IPS DF 6.9 (cell line): Measurements from ENCODE around the gene CDH4.

Source experiments
- DNase-seq: peaks from one replicate; pipeline ENCODE4 v3.0.0-alpha.2; 2013; ENCODE audit warnings: low read depth, low spot score
- H3K27ac ChIP-seq: one replicate; pipeline ENCODE4 v1.5.1; 2013; ENCODE audit warnings: low read length, control low read depth
- H3K27me3 ChIP-seq: 2 replicates; pipeline ENCODE4 v1.6.1; 2013; ENCODE audit warnings: mild to moderate bottlenecking, low read length; ENCODE audit not compliant: control insufficient read depth, insufficient read depth
- H3K36me3 ChIP-seq: 2 replicates; pipeline ENCODE4 v1.6.1; 2013; ENCODE audit warnings: low read length; ENCODE audit not compliant: control insufficient read depth, insufficient read depth
- H3K4me1 ChIP-seq: 2 replicates; pipeline ENCODE4 v1.6.1; 2013; ENCODE audit warnings: low read length; ENCODE audit not compliant: control insufficient read depth, insufficient read depth
- H3K4me3 ChIP-seq: 2 replicates; pipeline ENCODE4 v1.5.1; 2013; ENCODE audit warnings: mild to moderate bottlenecking, low read length
- H3K9me3 ChIP-seq: 2 replicates; pipeline ENCODE4 v1.6.1; 2013; ENCODE audit warnings: low read length, inconsistent platforms; ENCODE audit not compliant: control insufficient read depth, insufficient read depth
- WGBS: extraction: QIAGEN DNeasy Blood & Tissue Kit; methylation state at CpG from one replicate; pipeline ENCODE4 v1.1.7; 2013; ENCODE audit warnings: mixed read lengths, missing lambda C conversion rate; ENCODE audit not compliant: insufficient read length, insufficient coverage; 5-methylcytosine and 5-hydroxymethylcytosine counted together

The CDH4 gene

GRCh38 chr20:61733891-61734732 lies 482.1 kb downstream of the CDH4 start:
- H3K4me3 ChIP-seq: no peak overlapping the region
- no peaks in the 10 kb centered on the region for H3K4me1 ChIP-seq
- WGBS: no CpG with 5 or more reads among the region's 28 CpGs
- no peak overlapping the region for H3K27ac ChIP-seq
- H3K27me3 ChIP-seq: no peaks in the 10 kb centered on the region
- DNase-seq: no peak
- H3K36me3 ChIP-seq: no peaks in the 10 kb centered on the region
- H3K9me3 ChIP-seq: no peaks in the 10 kb centered on the region

DNA sequence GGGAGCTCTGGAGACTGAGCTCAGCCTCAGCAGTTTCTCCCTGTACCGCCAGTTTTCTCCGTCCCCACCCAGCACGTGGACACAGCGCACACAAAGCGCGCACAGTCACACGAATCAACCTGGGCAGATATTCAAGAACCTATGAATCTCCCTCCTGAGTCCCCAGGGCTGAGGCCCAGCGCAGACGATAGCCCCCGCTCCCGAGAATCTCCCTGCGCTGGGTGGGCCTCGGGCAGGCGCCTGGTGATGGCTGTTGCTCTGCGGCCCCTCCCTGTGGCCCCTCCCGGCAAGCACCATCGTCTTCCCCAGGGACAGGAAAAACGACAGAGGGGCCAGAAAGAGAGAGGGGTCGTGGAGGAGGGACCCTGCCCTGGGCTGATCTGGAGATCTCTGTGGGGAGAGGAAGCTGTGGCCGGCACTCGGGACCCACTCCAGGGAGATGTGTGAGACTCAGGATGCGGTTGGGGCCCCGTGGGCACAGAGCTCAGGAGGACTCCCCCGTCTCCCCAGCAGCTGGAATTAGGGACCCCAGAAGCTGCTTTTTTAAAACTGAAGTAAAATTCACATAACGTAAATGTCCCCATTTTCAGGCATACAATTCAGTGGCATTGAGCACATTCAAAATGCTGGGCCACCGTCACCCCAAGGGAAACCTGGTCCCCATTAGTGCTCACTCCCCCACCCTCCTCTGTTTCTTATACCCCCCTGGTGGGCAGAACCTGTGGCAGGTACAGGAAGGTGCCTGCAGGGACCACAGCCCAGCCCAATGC lies 482.9 kb downstream of the CDH4 start:
- no peak for DNase-seq
- Histone ChIP-seq H3K27me3 (no peaks in the 10 kb centered on the region), H3K36me3 (no peaks in the 10 kb centered on the region), H3K4me3 (no peak overlapping the region), H3K4me1 (no peaks in the 10 kb centered on the region), H3K9me3 (no peaks in the 10 kb centered on the region), H3K27ac (no peak overlapping the region)
- WGBS: no CpG with 5 or more reads among the region's 26 CpGs

DNA sequence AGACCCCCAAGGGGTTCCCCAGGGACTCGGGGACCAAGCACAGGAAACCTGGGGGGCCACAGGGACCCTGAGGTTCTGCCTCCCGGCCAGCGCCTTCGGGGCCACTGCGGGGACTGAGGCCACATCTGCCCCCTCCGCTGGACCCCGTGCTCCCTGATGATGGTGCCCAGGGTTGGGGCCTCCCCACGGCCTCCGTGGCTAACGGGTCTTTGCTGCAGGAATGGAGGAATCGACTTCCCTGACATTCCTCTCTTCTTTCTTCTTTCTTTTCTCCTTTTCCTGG lies 483.4 kb downstream of the CDH4 start:
- H3K9me3 ChIP-seq: no peaks in the 10 kb centered on the region
- no peak overlapping the region for H3K27ac ChIP-seq
- H3K4me1 ChIP-seq: no peaks in the 10 kb centered on the region
- H3K36me3 ChIP-seq: no peaks in the 10 kb centered on the region
- no CpG with 5 or more reads among the region's 11 CpGs for WGBS
- no peak overlapping the region for H3K4me3 ChIP-seq
- H3K27me3 ChIP-seq: no peaks in the 10 kb centered on the region
- DNase-seq: no peak

- DNase-seq: no peak
- 100% methylated on average over 1 of the region's 10 CpGs for WGBS
- Histone ChIP-seq H3K9me3 (no peaks in the 10 kb centered on the region), H3K27ac (no peak overlapping the region), H3K4me1 (no peaks in the 10 kb centered on the region), H3K27me3 (no peaks in the 10 kb centered on the region), H3K36me3 (no peaks in the 10 kb centered on the region), H3K4me3 (no peak overlapping the region)
Measured at GRCh38 chr20:61736001-61736635, 484.1 kb downstream of the CDH4 start.

DNA sequence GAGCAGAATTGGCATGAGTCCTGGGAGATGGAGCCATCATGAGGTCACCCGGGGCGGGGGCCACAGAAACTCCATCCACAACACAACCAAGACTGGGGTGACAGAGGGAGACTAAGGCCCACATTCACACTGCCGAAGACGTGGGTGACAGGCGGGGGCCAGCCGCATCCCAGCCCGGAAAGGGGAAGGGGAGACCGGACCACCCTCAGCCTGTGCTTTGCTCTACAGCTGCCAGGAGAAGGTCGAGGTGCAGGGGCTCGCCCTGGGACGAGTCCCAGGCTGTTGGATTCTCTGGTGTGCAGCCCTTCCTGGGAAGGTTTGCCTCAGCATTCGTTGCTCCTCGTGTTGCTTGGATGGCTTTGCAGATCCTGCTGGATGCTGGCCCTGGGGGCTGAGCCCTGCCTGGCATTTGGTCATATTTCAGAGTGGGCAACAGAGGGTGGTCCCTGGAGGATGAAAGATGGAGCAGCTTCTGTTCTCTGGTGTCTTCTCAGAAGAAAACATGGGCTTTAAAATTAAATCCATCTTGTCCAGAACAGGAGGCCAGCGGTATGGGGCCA lies 484.8 kb downstream of the CDH4 start:
- DNase-seq: no peak
- no peaks in the 10 kb centered on the region for H3K9me3 ChIP-seq
- H3K27me3 ChIP-seq: no peaks in the 10 kb centered on the region

DNA sequence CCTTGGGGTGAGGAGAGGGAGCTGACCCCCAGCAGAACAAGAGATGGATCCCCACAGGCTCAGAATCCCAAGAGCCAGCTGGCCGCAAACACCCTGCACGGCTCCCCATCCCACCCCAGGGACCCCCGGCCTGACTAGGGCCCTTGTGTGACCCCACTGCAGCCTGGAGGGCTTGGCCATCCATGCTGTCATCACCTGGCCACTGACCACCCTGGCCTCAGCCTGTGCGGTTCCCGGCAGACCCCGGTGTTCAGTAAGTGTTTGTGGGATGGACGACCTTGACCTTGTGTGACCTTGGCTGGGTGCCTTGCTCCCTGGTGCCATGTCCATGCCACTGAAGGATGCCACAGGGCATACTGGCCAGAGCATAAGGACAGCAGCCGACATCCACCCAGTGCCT lies 485.3 kb downstream of the CDH4 start:
- no peaks in the 10 kb centered on the region for H3K27me3 ChIP-seq
- H3K36me3 ChIP-seq: no peaks in the 10 kb centered on the region
- no peak overlapping the region for H3K27ac ChIP-seq
- no peak for DNase-seq
- no peaks in the 10 kb centered on the region for H3K4me1 ChIP-seq
- H3K4me3 ChIP-seq: no peak overlapping the region
- no peaks in the 10 kb centered on the region for H3K9me3 ChIP-seq
- WGBS: no CpG with 5 or more reads among the region's 8 CpGs

More for the DNA sequence above, 484.8 kb downstream of the CDH4 start:
- Histone ChIP-seq H3K36me3 (no peaks in the 10 kb centered on the region), H3K4me1 (no peaks in the 10 kb centered on the region), H3K27ac (no peak overlapping the region), H3K4me3 (no peak overlapping the region)
- no CpG with 5 or more reads among the region's 14 CpGs for WGBS

DNA sequence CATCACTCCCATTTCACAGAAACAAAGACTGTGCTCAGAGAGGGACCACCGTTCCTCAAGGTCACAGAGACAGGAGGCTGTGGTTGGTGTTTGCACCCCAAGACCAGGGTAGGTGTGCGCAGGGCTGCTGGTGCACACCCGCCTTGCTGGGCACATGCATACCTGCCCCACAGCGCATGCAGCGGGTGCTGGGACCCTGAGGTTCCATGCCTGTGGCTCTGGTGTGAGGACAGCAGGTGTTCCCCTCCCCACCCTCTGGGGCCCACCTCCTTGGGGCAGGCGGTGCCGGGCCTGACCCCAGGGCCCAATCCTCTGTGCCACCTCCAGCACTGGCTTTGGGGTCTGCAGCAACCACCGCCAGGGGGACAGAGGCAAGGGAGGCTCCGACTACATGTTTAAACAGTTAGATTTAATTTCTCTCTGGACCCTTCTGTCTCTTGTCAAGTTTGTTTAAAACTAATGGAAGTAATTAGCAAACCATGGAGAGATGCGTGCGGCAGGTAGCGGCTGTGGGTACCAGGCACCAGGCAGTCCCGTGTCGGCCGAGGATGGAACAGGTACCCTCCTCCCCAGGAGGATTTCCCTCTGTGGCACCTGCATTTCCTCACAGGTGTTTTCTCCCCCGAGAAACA lies 485.9 kb downstream of the CDH4 start:
- H3K4me3 ChIP-seq: no peak overlapping the region
- no CpG with 5 or more reads among the region's 16 CpGs for WGBS
- no peaks in the 10 kb centered on the region for H3K9me3 ChIP-seq
- no peaks in the 10 kb centered on the region for H3K27me3 ChIP-seq
- DNase-seq: no peak
- H3K4me1 ChIP-seq: no peaks in the 10 kb centered on the region
- H3K27ac ChIP-seq: no peak overlapping the region
- no peaks in the 10 kb centered on the region for H3K36me3 ChIP-seq

DNA sequence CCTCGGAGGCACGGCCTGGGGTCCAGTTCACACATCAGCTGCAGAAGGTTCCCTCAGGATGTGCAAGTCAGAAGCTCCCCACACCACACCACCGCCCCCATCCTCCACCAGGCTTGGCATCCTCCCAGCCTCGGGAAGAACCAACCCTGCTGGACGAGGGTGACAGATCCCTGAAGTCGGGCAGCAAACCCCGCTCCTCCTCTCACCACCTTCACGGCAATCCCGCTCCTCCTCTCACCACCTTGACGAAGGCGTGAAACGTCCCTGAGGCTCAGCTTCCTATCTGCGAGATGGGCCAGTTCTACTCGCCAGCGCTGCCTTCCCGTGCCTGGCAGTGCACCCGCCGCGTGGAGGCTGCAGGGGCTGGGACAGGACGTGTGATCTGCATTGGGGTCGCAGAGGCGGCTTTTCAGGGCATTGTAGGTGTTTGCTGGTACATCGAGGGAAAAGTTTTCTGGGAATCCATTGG lies 486.6 kb downstream of the CDH4 start:
- Histone ChIP-seq H3K4me3 (no peak overlapping the region), H3K27ac (no peak overlapping the region), H3K27me3 (no peaks in the 10 kb centered on the region), H3K9me3 (no peaks in the 10 kb centered on the region), H3K36me3 (no peaks in the 10 kb centered on the region), H3K4me1 (no peaks in the 10 kb centered on the region)
- WGBS: no CpG with 5 or more reads among the region's 23 CpGs
- DNase-seq: no peak

GRCh38 chr20:61739086-61739831 lies 487.2 kb downstream of the CDH4 start:
- H3K27ac ChIP-seq: no peak overlapping the region
- no peaks in the 10 kb centered on the region for H3K27me3 ChIP-seq
- H3K4me1 ChIP-seq: no peaks in the 10 kb centered on the region
- no peaks in the 10 kb centered on the region for H3K9me3 ChIP-seq
- H3K4me3 ChIP-seq: no peak overlapping the region
- no peak for DNase-seq
- no CpG with 5 or more reads among the region's 19 CpGs for WGBS
- H3K36me3 ChIP-seq: no peaks in the 10 kb centered on the region

- DNase-seq: no peak
- no peaks in the 10 kb centered on the region for H3K4me1 ChIP-seq
- no peak overlapping the region for H3K4me3 ChIP-seq
- no peaks in the 10 kb centered on the region for H3K36me3 ChIP-seq
- no peaks in the 10 kb centered on the region for H3K27me3 ChIP-seq
- no peaks in the 10 kb centered on the region for H3K9me3 ChIP-seq
- no CpG with 5 or more reads among the region's 8 CpGs for WGBS
- H3K27ac ChIP-seq: no peak overlapping the region
Measured at GRCh38 chr20:61739832-61740118, 487.7 kb downstream of the CDH4 start.
